Kidney (tissue), 14 donors: ENCODE measurements around the gene ASB4. TPM values are rescaled to one million over a fixed set of nuclear protein-coding genes. Genes with fewer than 3 reads are reported as not detected.
A peak's percentile ranks its signal among the peaks of the same experiment; 100 is the strongest.

Experiments used
- DNase-seq, 5 donors: peaks; one replicate each; pipeline ENCODE4 v3.0.0-alpha.2; 2013 to 2020
- FAIRE-seq: peaks from 2 replicates; lab custom pipeline; 2012; peaks lifted over from hg19 to GRCh38; lab: Jason Lieb, UNC
- H3K27ac ChIP-seq, 2 donors: one replicate each; pipeline ENCODE4 v1.7.0; 2013; ENCODE audit warnings: low read depth in 2 of 2, low read length in 2 of 2, inconsistent platforms in 1 of 2
- H3K27me3 ChIP-seq: one replicate; pipeline ENCODE4 v1.7.1; 2013; ENCODE audit warnings: low read length, inconsistent platforms; ENCODE audit not compliant: control insufficient read depth, insufficient read depth
- H3K36me3 ChIP-seq, 3 donors: one replicate each; pipeline versions ENCODE4 v1.7.0 to v1.7.1; 2013; ENCODE audit warnings: low read length in 3 of 3, control low read depth in 1 of 3, inconsistent platforms in 1 of 3; ENCODE audit not compliant: insufficient read depth in 3 of 3, control insufficient read depth in 2 of 3
- H3K4me1 ChIP-seq, 3 donors: one replicate each; pipeline versions ENCODE4 v1.7.0 to v1.7.1; 2013; ENCODE audit warnings: low read length in 3 of 3, inconsistent platforms in 1 of 3, low read depth in 1 of 3; ENCODE audit not compliant: control insufficient read depth in 2 of 3, insufficient read depth in 2 of 3
- H3K4me3 ChIP-seq, 3 donors: one replicate each; pipeline versions ENCODE4 v1.7.0 to v1.8.1; 2013; ENCODE audit warnings: low read length in 3 of 3, control low read depth in 1 of 3, inconsistent platforms in 1 of 3
- H3K9ac ChIP-seq, 3 donors: one replicate each; pipeline versions ENCODE4 v1.7.0 to v1.7.1; 2013; ENCODE audit warnings: low read length in 3 of 3, control low read depth in 1 of 3, inconsistent platforms in 1 of 3
- H3K9me3 ChIP-seq, 3 donors: one replicate each; pipeline versions ENCODE4 v1.7.0 to v1.7.1; 2013; ENCODE audit warnings: low read length in 3 of 3, control low read depth in 1 of 3, inconsistent platforms in 1 of 3; ENCODE audit not compliant: control insufficient read depth in 2 of 3, insufficient read depth in 1 of 3
- CTCF ChIP-seq: IDR thresholded peaks from 3 replicates; pipeline ENCODE4 v1.5.1; 2012; ENCODE audit warnings: mild to moderate bottlenecking, moderate library complexity, borderline replicate concordance; ENCODE audit not compliant: insufficient read depth; ENCODE audit errors: extremely low read depth
- intact Hi-C: fragments of 100-400 bp; cut with DNase I; formaldehyde crosslinking; loops from one replicate; pipeline ENCODE4 v1.11.1; 2022
- polyA plus RNA-seq: library from polyadenylated mRNA; stranded (reverse); fragments of 350-450 nt; fragmentation: Illumina TruSeq; extraction: RNeasy Lipid Tissue Mini Kit (QIAGEN cat#74804); gene quantifications from one replicate; pipeline ENCODE4 v1.2.3, GENCODE V29; 2014; ENCODE audit warnings: low read depth, low replicate concordance; ENCODE audit not compliant: insufficient read depth
- total RNA-seq: library from RNA; stranded (reverse); fragmentation: NEBNext Ultra II Directional; extraction: Animal tissue kit (Norgen Biotek cat#: 25700); gene quantifications from one replicate; pipeline ENCODE4 v1.2.1, GENCODE V29; 2021
- donor health status: control.
- donor health status: control.
- donor health status: control.
- donor health status: control.
- donor health status: control.
- donor health status: DM: yes; HTN: yes; CAD: no.
- donor health status: Normal renal cell carcinoma (clear cell type).

Gene ASB4
- total and polyA plus RNA-seq, 2 donors from 2014 or later, result 0.09 TPM; not detected in 1

- intact Hi-C loops, result no loop called here
- Histone ChIP-seq H3K4me3 (no peak overlapping the region), H3K36me3 (no peaks in the 10 kb centered on the region), H3K27me3 (no peaks in the 10 kb centered on the region), H3K4me1 (peaks cover 3 to 6% (median 4%) of the 10 kb centered on the region in 3 donors), H3K9ac (no peak overlapping the region), H3K9me3 (no peaks in the 10 kb centered on the region), H3K27ac (no peak overlapping the region)
- DNase-seq (no peak), FAIRE-seq (no peak)
- TF ChIP-seq CTCF, result no peak
Measured at GRCh38 chr7:95469187-95469586, 16.6 kb upstream of the ASB4 start.

- Histone ChIP-seq H3K9me3 (no peaks in the 10 kb centered on the region), H3K4me3 (no peak overlapping the region), H3K4me1 (peaks cover 3 to 6% (median 4%) of the 10 kb centered on the region in 3 donors), H3K27ac (no peak overlapping the region), H3K36me3 (no peaks in the 10 kb centered on the region), H3K27me3 (no peaks in the 10 kb centered on the region), H3K9ac (no peak overlapping the region)
- FAIRE-seq, result no peak
- intact Hi-C loops, result no loop called here
- DNase-seq, result peak in 2 of 5 donors; percentile 35 to 45
- no peak for TF ChIP-seq CTCF
Measured at GRCh38 chr7:95469848-95470247, 15.9 kb upstream of the ASB4 start.

GRCh38 chr7:95470452-95470851 is 15.3 kb upstream of the ASB4 start:
- intact Hi-C loops, result no loop called here
- no peak overlapping the region for H3K27ac ChIP-seq
- no peaks in the 10 kb centered on the region for H3K9me3 ChIP-seq
- no peak for TF ChIP-seq CTCF
- no peaks in the 10 kb centered on the region for H3K36me3 ChIP-seq
- H3K4me1 ChIP-seq, result peaks cover 3 to 6% (median 4%) of the 10 kb centered on the region in 3 donors
- DNase-seq, result peak in 3 of 5 donors; percentile 42 to 72 (median 72)
- no peak for FAIRE-seq
- H3K4me3 ChIP-seq, result no peak overlapping the region
- no peak overlapping the region for H3K9ac ChIP-seq
- no peaks in the 10 kb centered on the region for H3K27me3 ChIP-seq

- no peaks in the 10 kb centered on the region for H3K27me3 ChIP-seq
- no peak overlapping the region for H3K4me3 ChIP-seq
- H3K9me3 ChIP-seq, result no peaks in the 10 kb centered on the region
- no peak for DNase-seq
- no peak overlapping the region for H3K27ac ChIP-seq
- no peak overlapping the region for H3K9ac ChIP-seq
- intact Hi-C loops, result no loop called here
- H3K4me1 ChIP-seq, result peaks cover 3 to 6% (median 4%) of the 10 kb centered on the region in 3 donors
- FAIRE-seq, result no peak
- no peaks in the 10 kb centered on the region for H3K36me3 ChIP-seq
- no peak for TF ChIP-seq CTCF
Measured at GRCh38 chr7:95471071-95471470, 14.7 kb upstream of the ASB4 start.
